ENCODE data around the gene GABRR1. TPM values are rescaled to one million over a fixed set of nuclear protein-coding genes. Genes with fewer than 3 reads are reported as not detected.

GABRR1 gene
- total and polyA plus RNA-seq, 2 of the 13 experiments (the other 11 are each of a cell fraction or from before 2014, with no cell fraction given) = not detected

DNA sequence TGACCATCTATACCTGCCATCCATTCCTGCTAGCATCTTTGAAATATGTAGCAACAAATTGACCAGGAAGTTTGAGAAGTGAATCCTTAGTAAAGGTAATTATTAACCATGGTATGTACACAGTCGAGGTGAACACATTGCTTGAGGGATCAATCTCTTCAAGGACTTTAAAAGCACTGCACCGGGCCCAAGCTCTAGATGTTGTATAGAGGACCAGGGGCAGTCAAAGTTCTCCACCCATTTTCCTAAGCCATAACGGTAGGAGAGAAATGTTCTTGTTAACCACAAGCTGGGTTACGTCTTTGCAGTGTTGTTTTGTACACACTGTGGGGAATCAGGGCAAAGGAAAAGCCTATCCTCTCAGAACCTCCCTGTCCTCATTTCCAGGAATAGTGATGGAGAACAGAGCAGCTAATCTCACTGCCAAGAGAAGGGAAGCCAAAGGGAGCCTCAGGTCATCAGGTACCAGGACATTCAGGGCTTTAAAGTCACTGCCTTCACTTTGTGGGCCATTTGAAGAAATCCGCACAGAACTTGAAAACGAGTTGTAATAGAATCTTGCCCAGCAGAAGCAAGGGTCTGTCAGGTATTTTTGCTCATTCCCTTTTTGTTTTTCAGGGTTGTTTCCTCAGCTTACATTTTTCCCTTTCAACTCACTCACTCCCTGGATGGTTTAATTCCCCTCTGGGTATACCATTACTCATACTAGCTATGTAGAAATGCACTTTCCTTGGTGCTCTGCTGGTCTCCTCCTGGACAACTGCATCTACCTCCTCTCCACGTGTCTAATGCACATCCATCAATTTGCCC is 76.6 kb downstream of the GABRR1 start (continued):
- no peak for TF ChIP-seq MYC (CRISPR knock-in tag; IDR thresholded peaks at IDR 0.05; ENCODE audit: borderline replicate concordance)
- TF ChIP-seq ZNF430 (CRISPR knock-in tag; IDR thresholded peaks at IDR 0.05) = no peak; the same call in 1 of the 2 replicates
- TF ChIP-seq, protein P1, sequence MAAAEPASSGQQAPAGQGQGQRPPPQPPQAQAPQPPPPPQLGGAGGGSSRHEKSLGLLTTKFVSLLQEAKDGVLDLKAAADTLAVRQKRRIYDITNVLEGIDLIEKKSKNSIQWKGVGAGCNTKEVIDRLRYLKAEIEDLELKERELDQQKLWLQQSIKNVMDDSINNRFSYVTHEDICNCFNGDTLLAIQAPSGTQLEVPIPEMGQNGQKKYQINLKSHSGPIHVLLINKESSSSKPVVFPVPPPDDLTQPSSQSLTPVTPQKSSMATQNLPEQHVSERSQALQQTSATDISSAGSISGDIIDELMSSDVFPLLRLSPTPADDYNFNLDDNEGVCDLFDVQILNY (CRISPR knock-in tag; conservative IDR thresholded peaks at IDR 0.05) = no peak
- TF ChIP-seq, protein P2, sequence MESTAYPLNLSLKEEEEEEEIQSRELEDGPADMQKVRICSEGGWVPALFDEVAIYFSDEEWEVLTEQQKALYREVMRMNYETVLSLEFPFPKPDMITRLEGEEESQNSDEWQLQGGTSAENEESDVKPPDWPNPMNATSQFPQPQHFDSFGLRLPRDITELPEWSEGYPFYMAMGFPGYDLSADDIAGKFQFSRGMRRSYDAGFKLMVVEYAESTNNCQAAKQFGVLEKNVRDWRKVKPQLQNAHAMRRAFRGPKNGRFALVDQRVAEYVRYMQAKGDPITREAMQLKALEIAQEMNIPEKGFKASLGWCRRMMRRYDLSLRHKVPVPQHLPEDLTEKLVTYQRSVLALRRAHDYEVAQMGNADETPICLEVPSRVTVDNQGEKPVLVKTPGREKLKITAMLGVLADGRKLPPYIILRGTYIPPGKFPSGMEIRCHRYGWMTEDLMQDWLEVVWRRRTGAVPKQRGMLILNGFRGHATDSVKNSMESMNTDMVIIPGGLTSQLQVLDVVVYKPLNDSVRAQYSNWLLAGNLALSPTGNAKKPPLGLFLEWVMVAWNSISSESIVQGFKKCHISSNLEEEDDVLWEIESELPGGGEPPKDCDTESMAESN (CRISPR knock-in tag; conservative IDR thresholded peaks at IDR 0.05) = no peak
- TF ChIP-seq ZNF260 (CRISPR knock-in tag; IDR thresholded peaks at IDR 0.05; ENCODE audit: borderline replicate concordance, low read depth) = no peak
- TF ChIP-seq ZNF317 (CRISPR knock-in tag; IDR thresholded peaks at IDR 0.05) = no peak
- no peak for TF ChIP-seq HNRNPLL (IDR thresholded peaks at IDR 0.05; ENCODE audit: low read depth, low read length, poor library complexity, severe bottlenecking)
- TF ChIP-seq RBM39 (IDR thresholded peaks at IDR 0.05; ENCODE audit: low read depth, low read length, poor library complexity, severe bottlenecking) = no peak
- no peak for TF ChIP-seq POLR2AphosphoS2 (IDR thresholded peaks at IDR 0.05; ENCODE audit: low read depth, low read length)
- TF ChIP-seq, protein P3, sequence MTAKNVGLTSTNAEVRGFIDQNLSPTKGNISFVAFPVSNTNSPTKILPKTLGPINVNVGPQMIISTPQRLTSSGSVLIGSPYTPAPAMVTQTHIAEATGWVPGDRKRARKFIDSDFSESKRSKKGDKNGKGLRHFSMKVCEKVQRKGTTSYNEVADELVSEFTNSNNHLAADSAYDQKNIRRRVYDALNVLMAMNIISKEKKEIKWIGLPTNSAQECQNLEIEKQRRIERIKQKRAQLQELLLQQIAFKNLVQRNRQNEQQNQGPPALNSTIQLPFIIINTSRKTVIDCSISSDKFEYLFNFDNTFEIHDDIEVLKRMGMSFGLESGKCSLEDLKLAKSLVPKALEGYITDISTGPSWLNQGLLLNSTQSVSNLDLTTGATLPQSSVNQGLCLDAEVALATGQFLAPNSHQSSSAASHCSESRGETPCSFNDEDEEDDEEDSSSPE (CRISPR knock-in tag; IDR thresholded peaks at IDR 0.05) = no peak
- no peak for TF ChIP-seq ZNF850 (CRISPR knock-in tag; conservative IDR thresholded peaks at IDR 0.05)
- no peak for TF ChIP-seq ZNF232 (CRISPR knock-in tag; IDR thresholded peaks at IDR 0.05; ENCODE audit: borderline replicate concordance)
- no peak for TF ChIP-seq EHMT2 (IDR thresholded peaks at IDR 0.05; ENCODE audit: borderline replicate concordance, low read depth, low read length)
- TF ChIP-seq ARHGAP35 (CRISPR knock-in tag; IDR thresholded peaks at IDR 0.05; ENCODE audit: borderline replicate concordance) = no peak
- TF ChIP-seq MEIS2 (CRISPR knock-in tag; IDR thresholded peaks at IDR 0.05) = no peak
- TF ChIP-seq, protein P4, sequence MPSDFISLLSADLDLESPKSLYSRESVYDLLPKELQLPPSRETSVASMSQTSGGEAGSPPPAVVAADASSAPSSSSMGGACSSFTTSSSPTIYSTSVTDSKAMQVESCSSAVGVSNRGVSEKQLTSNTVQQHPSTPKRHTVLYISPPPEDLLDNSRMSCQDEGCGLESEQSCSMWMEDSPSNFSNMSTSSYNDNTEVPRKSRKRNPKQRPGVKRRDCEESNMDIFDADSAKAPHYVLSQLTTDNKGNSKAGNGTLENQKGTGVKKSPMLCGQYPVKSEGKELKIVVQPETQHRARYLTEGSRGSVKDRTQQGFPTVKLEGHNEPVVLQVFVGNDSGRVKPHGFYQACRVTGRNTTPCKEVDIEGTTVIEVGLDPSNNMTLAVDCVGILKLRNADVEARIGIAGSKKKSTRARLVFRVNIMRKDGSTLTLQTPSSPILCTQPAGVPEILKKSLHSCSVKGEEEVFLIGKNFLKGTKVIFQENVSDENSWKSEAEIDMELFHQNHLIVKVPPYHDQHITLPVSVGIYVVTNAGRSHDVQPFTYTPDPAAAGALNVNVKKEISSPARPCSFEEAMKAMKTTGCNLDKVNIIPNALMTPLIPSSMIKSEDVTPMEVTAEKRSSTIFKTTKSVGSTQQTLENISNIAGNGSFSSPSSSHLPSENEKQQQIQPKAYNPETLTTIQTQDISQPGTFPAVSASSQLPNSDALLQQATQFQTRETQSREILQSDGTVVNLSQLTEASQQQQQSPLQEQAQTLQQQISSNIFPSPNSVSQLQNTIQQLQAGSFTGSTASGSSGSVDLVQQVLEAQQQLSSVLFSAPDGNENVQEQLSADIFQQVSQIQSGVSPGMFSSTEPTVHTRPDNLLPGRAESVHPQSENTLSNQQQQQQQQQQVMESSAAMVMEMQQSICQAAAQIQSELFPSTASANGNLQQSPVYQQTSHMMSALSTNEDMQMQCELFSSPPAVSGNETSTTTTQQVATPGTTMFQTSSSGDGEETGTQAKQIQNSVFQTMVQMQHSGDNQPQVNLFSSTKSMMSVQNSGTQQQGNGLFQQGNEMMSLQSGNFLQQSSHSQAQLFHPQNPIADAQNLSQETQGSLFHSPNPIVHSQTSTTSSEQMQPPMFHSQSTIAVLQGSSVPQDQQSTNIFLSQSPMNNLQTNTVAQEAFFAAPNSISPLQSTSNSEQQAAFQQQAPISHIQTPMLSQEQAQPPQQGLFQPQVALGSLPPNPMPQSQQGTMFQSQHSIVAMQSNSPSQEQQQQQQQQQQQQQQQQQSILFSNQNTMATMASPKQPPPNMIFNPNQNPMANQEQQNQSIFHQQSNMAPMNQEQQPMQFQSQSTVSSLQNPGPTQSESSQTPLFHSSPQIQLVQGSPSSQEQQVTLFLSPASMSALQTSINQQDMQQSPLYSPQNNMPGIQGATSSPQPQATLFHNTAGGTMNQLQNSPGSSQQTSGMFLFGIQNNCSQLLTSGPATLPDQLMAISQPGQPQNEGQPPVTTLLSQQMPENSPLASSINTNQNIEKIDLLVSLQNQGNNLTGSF (CRISPR knock-in tag; IDR thresholded peaks at IDR 0.05) = no peak
- no peak for TF ChIP-seq SMAD1 (CRISPR knock-in tag; IDR thresholded peaks at IDR 0.05; ENCODE audit: borderline replicate concordance, low read depth)
- TF ChIP-seq, protein P5, sequence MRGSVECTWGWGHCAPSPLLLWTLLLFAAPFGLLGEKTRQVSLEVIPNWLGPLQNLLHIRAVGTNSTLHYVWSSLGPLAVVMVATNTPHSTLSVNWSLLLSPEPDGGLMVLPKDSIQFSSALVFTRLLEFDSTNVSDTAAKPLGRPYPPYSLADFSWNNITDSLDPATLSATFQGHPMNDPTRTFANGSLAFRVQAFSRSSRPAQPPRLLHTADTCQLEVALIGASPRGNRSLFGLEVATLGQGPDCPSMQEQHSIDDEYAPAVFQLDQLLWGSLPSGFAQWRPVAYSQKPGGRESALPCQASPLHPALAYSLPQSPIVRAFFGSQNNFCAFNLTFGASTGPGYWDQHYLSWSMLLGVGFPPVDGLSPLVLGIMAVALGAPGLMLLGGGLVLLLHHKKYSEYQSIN (CRISPR knock-in tag; IDR thresholded peaks at IDR 0.05; ENCODE audit: borderline replicate concordance) = no peak
